NCI-H510A (cell line): ENCODE data around the gene RABGAP1L.
"Not testable (repeated sequence)": the region's sequence is repeated elsewhere in the genome, so short reads cannot be mapped to it uniquely, and the experiment has no call there.

ENCODE experiments used
- DNase-seq: peaks from one replicate; lab custom pipeline; 2025; lab: John Stamatoyannopoulos, UW

Gene RABGAP1L

DNA sequence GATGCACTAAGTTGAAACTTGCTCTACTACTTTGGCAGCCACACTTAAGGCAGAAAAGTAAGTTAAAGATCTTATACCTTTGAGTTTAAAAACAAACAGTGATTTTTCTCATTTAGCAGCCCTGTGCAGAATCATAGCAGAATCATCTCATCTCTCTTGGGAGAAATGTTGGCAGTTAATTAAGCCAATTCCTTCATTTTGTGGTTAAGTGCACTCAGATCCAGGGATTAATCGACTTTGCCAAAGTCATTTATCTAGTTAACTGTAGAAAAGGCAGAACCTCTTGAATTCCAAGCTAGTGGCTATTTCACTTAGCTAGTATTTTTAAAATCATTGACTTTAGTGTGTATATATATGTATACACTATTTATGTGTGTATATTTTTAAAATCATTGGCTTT lies 413.5 kb downstream of the RABGAP1L start:
- no peak for DNase-seq

GRCh38 chr1:174576120-174576519 lies 416.8 kb downstream of the RABGAP1L start:
- not testable (repeated sequence) for DNase-seq

DNA sequence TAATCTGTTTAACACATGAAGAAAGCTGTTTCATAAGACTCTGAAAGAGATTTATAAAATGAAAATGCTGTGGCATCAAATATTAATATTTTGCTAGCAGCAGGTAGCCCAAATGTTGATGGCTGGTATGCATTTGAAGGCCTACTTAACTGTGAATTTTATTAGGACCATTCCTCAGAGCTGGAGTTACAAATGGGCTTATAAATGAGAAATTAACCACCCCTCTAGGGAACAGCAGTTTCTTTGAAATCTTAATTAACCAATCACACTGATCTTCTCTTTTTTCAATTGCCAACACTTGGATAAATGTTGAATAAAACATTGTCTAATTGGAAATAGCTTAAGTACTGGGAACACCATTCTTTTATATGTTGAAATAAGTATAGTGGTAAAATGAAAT lies 418.4 kb downstream of the RABGAP1L start:
- DNase-seq, result no peak

- DNase-seq, result no peak
Observed at GRCh38 chr1:174580801-174581200, 421.5 kb downstream of the RABGAP1L start.

DNA sequence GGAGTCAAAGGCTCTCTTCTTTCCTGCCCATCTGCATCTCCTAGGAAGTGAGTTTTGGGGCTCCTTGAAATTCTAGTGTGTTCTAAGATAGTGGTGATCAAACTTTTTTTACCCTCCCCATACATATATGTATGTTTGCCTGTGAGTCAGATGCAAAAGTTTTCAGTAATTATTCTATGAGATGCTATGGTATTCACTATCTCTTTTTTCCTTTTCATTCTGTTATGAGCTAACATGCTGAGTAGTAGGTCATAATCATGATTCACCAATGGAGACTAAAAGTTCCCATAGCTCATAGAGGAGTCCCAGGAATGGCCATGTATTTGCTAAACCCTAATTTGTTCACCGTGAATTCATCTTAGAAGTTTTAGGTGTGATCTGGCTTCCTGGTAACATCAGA lies 424.0 kb downstream of the RABGAP1L start:
- no peak for DNase-seq

DNA sequence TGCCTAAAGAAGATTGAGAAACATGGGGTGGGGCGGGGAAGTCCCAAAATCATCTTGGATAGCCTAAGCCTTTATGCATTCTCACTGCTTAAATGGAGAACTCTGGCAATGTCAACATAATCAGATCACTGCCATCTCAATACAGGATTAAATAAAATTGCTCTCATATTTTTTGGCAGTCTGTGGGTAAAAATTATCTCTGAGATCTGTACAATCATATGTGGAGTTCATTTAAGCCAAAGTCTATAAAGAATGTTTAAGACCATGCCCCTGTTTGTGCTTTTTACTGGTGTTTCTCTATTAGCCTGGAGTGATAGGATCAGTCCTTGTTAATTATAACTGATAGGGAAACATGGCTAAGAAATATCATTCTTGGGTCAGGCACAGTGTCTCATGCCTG lies 424.8 kb downstream of the RABGAP1L start:
- no peak for DNase-seq

DNA sequence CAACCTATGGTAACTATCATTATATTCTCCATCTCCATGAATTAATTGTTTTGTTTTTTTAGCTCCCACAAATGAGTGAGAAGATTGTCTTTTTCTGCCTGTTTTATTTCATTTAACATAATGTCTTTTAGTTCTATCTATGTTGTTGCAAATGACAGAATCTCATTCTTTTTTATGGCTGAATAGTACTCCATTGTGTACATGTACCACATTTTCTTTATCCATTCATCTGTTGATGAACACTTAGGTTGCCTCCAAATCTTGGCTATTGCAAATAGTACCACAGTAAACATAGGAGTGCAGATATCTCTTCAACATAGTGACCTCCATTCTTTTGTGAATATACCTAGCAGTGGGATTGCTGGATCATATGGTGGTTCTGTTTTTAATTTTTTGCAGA lies 429.3 kb downstream of the RABGAP1L start:
- DNase-seq, result not testable (repeated sequence)

DNA sequence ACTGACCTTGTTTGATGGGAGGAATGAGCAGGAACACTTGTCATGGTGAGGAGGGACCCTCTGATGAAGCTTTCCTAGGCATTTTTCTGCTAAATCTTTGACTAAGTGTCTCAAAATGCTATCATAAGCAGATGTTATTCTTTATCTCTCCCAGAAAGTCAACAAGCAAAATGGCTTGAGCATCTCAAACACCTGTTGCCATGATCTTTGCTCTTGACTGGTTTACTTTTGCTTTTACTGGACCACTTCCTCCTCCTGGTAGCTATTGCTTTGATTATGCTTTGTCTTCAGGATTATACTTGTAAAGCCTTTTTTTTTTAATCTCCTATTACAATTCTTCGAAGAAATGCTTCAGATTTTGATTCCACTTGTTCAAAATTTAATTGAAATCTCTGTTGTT lies 445.9 kb downstream of the RABGAP1L start:
- no peak for DNase-seq

DNA sequence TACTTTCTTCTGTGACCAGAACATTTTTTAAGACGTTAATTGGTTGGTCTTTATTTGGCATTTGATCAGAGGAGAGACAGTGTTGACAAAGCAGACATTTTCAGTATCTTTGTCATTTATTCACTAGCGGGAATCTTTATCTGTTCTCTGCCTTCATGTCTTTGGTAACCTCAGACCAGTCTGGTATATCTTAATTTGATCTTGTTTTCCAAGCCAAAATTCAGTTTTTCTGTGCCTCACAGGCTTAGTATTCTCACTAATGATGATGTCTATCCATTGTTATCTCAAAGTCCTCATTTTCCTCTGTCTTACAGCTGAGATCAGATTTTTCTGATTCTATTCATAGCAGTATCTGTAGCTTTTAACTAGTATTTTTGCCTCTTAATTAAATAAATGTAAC lies 447.2 kb downstream of the RABGAP1L start:
- no peak for DNase-seq

GRCh38 chr1:174617905-174618304 lies 458.6 kb downstream of the RABGAP1L start:
- not testable (repeated sequence) for DNase-seq

DNA sequence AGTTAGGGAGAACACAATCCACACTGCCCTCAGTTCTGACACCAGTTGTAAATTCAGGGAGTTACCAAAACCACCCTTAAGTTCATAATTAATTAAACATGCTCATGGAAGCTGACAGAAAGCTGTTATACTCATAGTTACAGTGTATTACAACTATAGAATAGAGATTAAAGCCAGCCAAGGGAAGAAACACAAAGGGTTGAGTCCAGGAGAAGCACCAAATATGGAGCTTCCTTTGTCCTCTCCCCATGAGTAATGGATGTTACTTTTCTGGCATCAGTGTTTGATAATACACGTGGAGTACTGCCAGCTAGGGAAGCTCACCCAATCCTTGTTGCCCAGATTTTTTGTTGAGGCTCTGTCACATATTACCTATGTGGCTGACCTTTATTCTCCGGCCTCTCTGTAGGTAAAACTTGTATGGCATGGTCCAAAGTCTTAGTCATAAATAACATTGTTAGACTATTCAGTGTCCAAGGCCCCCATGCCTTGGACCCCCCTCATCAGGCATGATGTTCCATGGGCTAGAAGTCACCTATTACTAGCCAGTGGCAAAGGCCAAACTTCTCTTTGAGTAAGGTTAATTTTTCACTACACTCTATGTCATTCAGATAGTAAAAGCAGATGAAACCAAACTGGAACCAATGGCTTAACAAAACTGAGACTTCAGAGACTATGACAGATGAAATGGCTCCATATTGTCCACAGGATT lies 464.2 kb downstream of the RABGAP1L start:
- DNase-seq, result no peak

GRCh38 chr1:174626031-174627025 lies 467.0 kb downstream of the RABGAP1L start:
- DNase-seq, result no peak

GRCh38 chr1:174637487-174637886 lies 478.2 kb downstream of the RABGAP1L start:
- DNase-seq, result no peak

- DNase-seq, result no peak
Observed at GRCh38 chr1:174639461-174639860, 480.1 kb downstream of the RABGAP1L start.

DNA sequence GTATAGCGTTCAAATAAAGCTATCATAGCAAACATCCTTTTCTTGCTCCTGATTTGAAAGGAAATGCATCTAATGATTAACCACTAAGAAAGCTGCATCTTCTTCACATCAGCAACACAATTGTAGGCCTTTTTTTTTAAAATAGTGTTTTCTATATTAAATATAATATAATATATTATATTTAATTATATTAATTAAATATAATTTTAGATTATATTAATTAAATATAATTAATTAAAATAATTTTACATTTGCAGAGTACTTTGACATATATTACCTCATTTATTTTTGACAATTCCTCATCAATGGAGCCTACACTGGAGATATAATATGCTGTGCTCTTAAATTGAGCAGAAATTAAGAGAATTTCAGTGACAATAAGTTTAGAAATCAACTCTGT lies 481.5 kb downstream of the RABGAP1L start:
- DNase-seq, result no peak

GRCh38 chr1:174642393-174642792 lies 483.1 kb downstream of the RABGAP1L start:
- no peak for DNase-seq

- DNase-seq, result no peak
Observed at GRCh38 chr1:174643206-174643605, 483.9 kb downstream of the RABGAP1L start.

GRCh38 chr1:174649572-174649971 lies 490.3 kb downstream of the RABGAP1L start:
- DNase-seq, result not testable (repeated sequence)

GRCh38 chr1:174652569-174653280 lies 493.4 kb downstream of the RABGAP1L start:
- DNase-seq, result no peak

GRCh38 chr1:174654560-174654959 lies 495.2 kb downstream of the RABGAP1L start:
- DNase-seq, result no peak

GRCh38 chr1:174656409-174657059 lies 497.2 kb downstream of the RABGAP1L start:
- DNase-seq, result no peak

- DNase-seq, result no peak
Observed at GRCh38 chr1:174657411-174657810, 498.1 kb downstream of the RABGAP1L start.
